Uterus (tissue), 2 donors: ENCODE measurements around the gene TPM4.

ENCODE experiments used
- POLR2A ChIP-seq, 2 donors: fragments of 450-650 bp; IDR thresholded peaks; one replicate each; pipeline ENCODE4 v1.6.1; 2016; ENCODE audit warnings: antibody characterized with exemption in 2 of 2, mild to moderate bottlenecking in 1 of 2, moderate library complexity in 1 of 2
- TF ChIP-seq, protein P1 (sequence below), 4 experiments: fragments of 200-600 bp in 2 of 4; fragments of 450-650 bp in 2 of 4; sonication (generic) in 2 of 4; IDR thresholded peaks; one replicate each; pipeline ENCODE4 v1.5.1; 2016 to 2019; ENCODE audit warnings: antibody characterized with exemption in 4 of 4, mild to moderate bottlenecking in 2 of 4, moderate library complexity in 1 of 4

DNA sequence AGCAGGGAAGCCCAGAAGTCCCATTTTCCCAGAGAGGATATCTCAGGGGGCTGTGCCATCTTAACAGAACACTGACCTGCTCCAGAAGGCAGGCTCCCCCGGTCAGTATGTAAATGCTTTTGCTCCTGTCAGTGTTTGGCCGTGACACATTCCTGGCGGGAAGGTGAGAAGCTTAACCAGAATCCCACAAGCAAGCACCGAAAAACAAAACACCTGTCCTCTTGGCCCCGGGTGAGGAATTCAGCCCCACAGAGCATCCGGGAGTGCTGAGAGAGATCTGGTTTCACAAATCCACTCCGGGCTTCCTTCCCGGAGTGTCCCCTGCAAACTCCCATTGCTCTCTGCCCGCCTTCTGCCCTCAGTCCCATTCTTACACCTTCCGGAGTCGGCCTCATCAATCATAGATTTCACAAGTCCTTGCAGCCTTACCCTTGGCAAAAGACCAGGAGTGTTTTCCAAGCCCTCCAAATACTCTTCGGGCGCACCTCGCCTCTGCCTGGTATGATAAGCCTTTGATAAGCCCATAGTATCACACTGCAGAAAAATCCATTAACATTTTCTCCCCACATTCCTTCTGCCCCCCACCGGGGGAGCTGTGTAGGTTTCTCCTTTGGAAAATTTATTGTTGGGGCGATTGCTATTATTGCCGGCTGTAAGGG lies 12.2 kb downstream of the TPM4 start:
- TF ChIP-seq, protein P1, sequence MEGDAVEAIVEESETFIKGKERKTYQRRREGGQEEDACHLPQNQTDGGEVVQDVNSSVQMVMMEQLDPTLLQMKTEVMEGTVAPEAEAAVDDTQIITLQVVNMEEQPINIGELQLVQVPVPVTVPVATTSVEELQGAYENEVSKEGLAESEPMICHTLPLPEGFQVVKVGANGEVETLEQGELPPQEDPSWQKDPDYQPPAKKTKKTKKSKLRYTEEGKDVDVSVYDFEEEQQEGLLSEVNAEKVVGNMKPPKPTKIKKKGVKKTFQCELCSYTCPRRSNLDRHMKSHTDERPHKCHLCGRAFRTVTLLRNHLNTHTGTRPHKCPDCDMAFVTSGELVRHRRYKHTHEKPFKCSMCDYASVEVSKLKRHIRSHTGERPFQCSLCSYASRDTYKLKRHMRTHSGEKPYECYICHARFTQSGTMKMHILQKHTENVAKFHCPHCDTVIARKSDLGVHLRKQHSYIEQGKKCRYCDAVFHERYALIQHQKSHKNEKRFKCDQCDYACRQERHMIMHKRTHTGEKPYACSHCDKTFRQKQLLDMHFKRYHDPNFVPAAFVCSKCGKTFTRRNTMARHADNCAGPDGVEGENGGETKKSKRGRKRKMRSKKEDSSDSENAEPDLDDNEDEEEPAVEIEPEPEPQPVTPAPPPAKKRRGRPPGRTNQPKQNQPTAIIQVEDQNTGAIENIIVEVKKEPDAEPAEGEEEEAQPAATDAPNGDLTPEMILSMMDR (IDR thresholded peaks at IDR 0.05): no peak
- no peak for TF ChIP-seq POLR2A (IDR thresholded peaks at IDR 0.05)
